ENCODE results near the gene ARL8B.
A peak's percentile ranks its signal among the peaks of the same experiment; 100 is the strongest.
"Not testable (repeated sequence)": the region's sequence is repeated elsewhere in the genome, so short reads cannot be mapped to it uniquely, and the experiment has no call there.

ARL8B gene

GRCh38 chr3:5113726-5114125 lies 8.4 kb upstream of the ARL8B start:
- DNase-seq: not testable (repeated sequence)

GRCh38 chr3:5115506-5116162 lies 6.5 kb upstream of the ARL8B start:
- no peak for DNase-seq

- no peak for DNase-seq
These were observed 5.6 kb upstream of the ARL8B start for GRCh38 chr3:5116538-5116937.

GRCh38 chr3:5120446-5120845 lies 1.6 kb upstream of the ARL8B start:
- no peak for DNase-seq

- no peak for DNase-seq
These were observed 932 bp downstream of the ARL8B start for GRCh38 chr3:5122741-5123706.

- DNase-seq: no peak
These were observed 1.8 kb downstream of the ARL8B start for GRCh38 chr3:5123937-5124336.

GRCh38 chr3:5126586-5126985 lies 4.5 kb downstream of the ARL8B start:
- peak; percentile 26 for DNase-seq

GRCh38 chr3:5128849-5129248 lies 6.8 kb downstream of the ARL8B start:
- DNase-seq: no peak

- DNase-seq: no peak
These were observed 11.3 kb downstream of the ARL8B start for GRCh38 chr3:5133239-5134018.

- DNase-seq: no peak
These were observed 11.9 kb downstream of the ARL8B start for GRCh38 chr3:5134019-5134391.

GRCh38 chr3:5134499-5134898 lies 12.4 kb downstream of the ARL8B start:
- DNase-seq: no peak

- no peak for DNase-seq
These were observed 14.3 kb downstream of the ARL8B start for GRCh38 chr3:5136211-5136918.

GRCh38 chr3:5136919-5137429 lies 14.9 kb downstream of the ARL8B start:
- DNase-seq: peak; percentile 45

- DNase-seq: no peak
These were observed 16.3 kb downstream of the ARL8B start for GRCh38 chr3:5138214-5138981.

GRCh38 chr3:5140230-5140621 lies 18.1 kb downstream of the ARL8B start:
- no peak for DNase-seq

GRCh38 chr3:5140839-5141238 lies 18.7 kb downstream of the ARL8B start:
- no peak for DNase-seq

GRCh38 chr3:5141760-5142159 lies 19.7 kb downstream of the ARL8B start:
- DNase-seq: no peak

GRCh38 chr3:5143464-5143863 lies 21.4 kb downstream of the ARL8B start:
- no peak for DNase-seq

- DNase-seq: no peak
These were observed 22.4 kb downstream of the ARL8B start for GRCh38 chr3:5144316-5144994.

- DNase-seq: no peak
These were observed 23.0 kb downstream of the ARL8B start for GRCh38 chr3:5145120-5145519.

GRCh38 chr3:5147152-5147551 lies 25.1 kb downstream of the ARL8B start:
- not testable (repeated sequence) for DNase-seq
